ENCODE data around the gene XRCC1. TPM values are rescaled to one million over a fixed set of nuclear protein-coding genes. Genes with fewer than 3 reads are reported as not detected.

XRCC1 gene
- total and polyA plus RNA-seq, 9 of the 15 experiments (the other 6 are each of a cell fraction or from before 2014, with no cell fraction given), result 1.5 to 36.9 (median 24.9) TPM

DNA sequence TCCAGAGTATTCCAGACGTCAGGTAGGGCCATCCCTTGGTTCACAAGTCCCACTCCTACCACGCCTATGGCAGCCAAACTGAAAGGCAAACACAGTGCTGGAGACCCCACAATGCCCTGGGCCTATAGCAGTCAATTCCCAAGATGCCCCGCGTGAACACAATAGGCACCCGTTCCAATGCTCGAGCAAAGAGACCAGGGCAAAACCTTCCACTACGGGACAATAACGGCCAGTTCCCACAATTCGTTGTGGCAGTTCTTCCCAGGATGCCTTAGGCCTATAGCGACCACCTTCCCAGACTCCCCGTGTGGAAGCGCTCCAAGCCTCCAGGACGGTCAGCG, 43.6 kb upstream of the XRCC1 start (continued):
- TF ChIP-seq BDP1 (IDR thresholded peaks at IDR 0.05; ENCODE audit: insufficient read depth, insufficient read length) (no peak), PCBP2 (IDR thresholded peaks at IDR 0.05; ENCODE audit: low read depth, low read length, poor library complexity, severe bottlenecking) (no peak), HDAC1 (IDR thresholded peaks at IDR 0.05) (peak in 1 of 2 experiments; percentile 59; a peak in 1 of 4 replicates), PML (IDR thresholded peaks at IDR 0.05; ENCODE audit: low read length) (0 out of 2 replicates have a peak, but pooled peaks have one; percentile 13), SMARCB1 (IDR thresholded peaks at IDR 0.05; ENCODE audit: insufficient read length, low read depth) (no peak), TEAD1 (CRISPR knock-in tag; IDR thresholded peaks at IDR 0.05) (no peak), SRSF1 (IDR thresholded peaks at IDR 0.05; ENCODE audit: low read depth, low read length) (no peak), POLR2AphosphoS5 (IDR thresholded peaks at IDR 0.05; ENCODE audit: control insufficient read depth, insufficient read depth, low read depth, low read length) (peak; percentile 16; the same call in 1 of the 2 replicates), SMARCE1 (IDR thresholded peaks at IDR 0.05) (peak; percentile 54), SAFB (IDR thresholded peaks at IDR 0.05; ENCODE audit: borderline replicate concordance, low read depth, low read length) (no peak), ILK (tag; IDR thresholded peaks at IDR 0.05; ENCODE audit: borderline replicate concordance, low read depth) (no peak), CHD1 (IDR thresholded peaks at IDR 0.05; ENCODE audit: low read length) (peak; percentile 35), ZNF134 (CRISPR knock-in tag; conservative IDR thresholded peaks at IDR 0.05) (no peak)
- TF ChIP-seq, protein P1, sequence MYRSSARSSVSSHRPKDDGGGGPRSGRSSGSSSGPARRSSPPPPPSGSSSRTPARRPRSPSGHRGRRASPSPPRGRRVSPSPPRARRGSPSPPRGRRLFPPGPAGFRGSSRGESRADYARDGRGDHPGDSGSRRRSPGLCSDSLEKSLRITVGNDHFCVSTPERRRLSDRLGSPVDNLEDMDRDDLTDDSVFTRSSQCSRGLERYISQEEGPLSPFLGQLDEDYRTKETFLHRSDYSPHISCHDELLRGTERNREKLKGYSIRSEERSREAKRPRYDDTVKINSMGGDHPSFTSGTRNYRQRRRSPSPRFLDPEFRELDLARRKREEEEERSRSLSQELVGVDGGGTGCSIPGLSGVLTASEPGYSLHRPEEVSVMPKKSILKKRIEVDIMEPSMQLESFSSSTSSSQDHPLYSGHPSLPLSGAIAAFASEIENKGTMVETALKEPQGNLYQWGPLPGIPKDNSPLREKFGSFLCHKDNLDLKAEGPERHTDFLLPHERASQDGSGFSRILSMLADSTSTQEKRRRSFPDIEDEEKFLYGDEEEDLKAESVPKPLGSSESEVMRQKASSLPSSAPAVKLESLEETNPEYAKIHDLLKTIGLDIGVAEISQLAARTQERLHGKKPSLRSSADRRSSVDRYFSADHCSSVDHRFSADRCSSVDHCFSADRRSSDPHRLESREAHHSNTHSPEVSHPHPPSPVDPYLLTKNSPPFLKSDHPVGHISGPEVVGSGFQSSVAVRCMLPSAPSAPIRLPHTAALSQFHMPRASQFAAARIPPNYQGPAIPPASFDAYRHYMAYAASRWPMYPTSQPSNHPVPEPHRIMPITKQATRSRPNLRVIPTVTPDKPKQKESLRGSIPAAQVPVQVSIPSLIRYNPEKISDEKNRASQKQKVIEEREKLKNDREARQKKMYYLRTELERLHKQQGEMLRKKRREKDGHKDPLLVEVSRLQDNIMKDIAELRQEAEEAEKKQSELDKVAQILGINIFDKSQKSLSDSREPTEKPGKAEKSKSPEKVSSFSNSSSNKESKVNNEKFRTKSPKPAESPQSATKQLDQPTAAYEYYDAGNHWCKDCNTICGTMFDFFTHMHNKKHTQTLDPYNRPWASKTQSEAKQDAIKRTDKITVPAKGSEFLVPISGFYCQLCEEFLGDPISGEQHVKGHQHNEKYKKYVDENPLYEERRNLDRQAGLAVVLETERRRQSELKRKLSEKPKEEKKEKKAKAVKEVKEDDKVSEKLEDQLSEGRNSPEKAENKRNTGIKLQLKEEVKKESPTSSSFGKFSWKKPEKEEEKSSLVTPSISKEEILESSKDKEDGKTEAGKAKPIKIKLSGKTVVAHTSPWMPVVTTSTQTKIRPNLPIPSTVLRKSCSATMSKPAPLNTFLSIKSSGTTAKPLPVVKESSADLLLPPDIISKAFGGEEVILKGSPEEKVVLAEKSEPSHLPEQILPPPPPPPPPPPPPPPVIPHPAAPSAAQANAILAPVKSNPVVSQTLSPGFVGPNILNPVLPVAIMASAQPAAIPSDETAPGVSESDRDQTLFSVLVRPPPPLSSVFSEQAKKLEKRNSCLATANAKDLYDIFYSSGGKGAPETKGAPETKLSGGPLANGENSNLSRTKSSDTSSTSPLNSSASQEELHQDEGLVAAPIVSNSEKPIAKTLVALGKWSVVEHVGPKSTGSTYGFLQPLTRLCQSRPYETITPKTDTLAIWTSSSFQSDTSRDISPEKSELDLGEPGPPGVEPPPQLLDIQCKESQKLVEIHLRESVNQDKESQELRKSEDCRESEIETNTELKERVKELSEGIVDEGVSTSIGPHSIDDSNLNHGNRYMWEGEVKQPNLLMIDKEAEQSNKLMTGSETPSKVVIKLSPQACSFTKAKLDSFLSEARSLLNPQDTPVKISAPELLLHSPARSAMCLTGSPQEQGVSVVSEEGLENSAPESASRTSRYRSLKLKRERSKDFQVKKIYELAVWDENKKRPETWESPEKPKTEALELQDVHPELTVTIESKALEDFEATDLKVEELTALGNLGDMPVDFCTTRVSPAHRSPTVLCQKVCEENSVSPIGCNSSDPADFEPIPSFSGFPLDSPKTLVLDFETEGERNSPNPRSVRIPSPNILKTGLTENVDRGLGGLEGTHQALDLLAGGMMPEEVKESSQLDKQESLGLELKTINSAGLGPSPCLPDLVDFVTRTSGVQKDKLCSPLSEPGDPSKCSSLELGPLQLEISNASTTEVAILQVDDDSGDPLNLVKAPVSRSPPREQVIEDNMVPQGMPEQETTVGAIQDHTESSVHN (IDR thresholded peaks at IDR 0.05; ENCODE audit: borderline replicate concordance in 1 of 2, low read depth in 1 of 2), result no peak
- TF ChIP-seq, protein P2, sequence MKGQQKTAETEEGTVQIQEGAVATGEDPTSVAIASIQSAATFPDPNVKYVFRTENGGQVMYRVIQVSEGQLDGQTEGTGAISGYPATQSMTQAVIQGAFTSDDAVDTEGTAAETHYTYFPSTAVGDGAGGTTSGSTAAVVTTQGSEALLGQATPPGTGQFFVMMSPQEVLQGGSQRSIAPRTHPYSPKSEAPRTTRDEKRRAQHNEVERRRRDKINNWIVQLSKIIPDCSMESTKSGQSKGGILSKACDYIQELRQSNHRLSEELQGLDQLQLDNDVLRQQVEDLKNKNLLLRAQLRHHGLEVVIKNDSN (CRISPR knock-in tag; IDR thresholded peaks at IDR 0.05), result no peak
- TF ChIP-seq, protein P3, sequence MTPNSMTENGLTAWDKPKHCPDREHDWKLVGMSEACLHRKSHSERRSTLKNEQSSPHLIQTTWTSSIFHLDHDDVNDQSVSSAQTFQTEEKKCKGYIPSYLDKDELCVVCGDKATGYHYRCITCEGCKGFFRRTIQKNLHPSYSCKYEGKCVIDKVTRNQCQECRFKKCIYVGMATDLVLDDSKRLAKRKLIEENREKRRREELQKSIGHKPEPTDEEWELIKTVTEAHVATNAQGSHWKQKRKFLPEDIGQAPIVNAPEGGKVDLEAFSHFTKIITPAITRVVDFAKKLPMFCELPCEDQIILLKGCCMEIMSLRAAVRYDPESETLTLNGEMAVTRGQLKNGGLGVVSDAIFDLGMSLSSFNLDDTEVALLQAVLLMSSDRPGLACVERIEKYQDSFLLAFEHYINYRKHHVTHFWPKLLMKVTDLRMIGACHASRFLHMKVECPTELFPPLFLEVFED (CRISPR knock-in tag; conservative IDR thresholded peaks at IDR 0.05), result peak; percentile 60; the same call in 1 of the 2 replicates
- TF ChIP-seq, protein P4, sequence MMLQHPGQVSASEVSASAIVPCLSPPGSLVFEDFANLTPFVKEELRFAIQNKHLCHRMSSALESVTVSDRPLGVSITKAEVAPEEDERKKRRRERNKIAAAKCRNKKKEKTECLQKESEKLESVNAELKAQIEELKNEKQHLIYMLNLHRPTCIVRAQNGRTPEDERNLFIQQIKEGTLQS (IDR thresholded peaks at IDR 0.05), result no peak
- TF ChIP-seq, protein P4 (CRISPR knock-in tag; conservative IDR thresholded peaks at IDR 0.05), result no peak
